ENCODE measurements around the gene GLT6D1. TPM values are rescaled to one million over a fixed set of nuclear protein-coding genes. Genes with fewer than 3 reads are reported as not detected.

Gene GLT6D1
- total RNA-seq, 1 donor from 2014 or later = not detected

- H3K4me3 ChIP-seq (ENCODE audit: low read depth, low read length) = no peak overlapping the region
- DNase-seq (ENCODE audit: low read depth) = no peak
- TF ChIP-seq, protein P1, sequence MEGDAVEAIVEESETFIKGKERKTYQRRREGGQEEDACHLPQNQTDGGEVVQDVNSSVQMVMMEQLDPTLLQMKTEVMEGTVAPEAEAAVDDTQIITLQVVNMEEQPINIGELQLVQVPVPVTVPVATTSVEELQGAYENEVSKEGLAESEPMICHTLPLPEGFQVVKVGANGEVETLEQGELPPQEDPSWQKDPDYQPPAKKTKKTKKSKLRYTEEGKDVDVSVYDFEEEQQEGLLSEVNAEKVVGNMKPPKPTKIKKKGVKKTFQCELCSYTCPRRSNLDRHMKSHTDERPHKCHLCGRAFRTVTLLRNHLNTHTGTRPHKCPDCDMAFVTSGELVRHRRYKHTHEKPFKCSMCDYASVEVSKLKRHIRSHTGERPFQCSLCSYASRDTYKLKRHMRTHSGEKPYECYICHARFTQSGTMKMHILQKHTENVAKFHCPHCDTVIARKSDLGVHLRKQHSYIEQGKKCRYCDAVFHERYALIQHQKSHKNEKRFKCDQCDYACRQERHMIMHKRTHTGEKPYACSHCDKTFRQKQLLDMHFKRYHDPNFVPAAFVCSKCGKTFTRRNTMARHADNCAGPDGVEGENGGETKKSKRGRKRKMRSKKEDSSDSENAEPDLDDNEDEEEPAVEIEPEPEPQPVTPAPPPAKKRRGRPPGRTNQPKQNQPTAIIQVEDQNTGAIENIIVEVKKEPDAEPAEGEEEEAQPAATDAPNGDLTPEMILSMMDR (IDR thresholded peaks at IDR 0.05; ENCODE audit: insufficient read depth, low read length, poor library complexity, severe bottlenecking) = no peak
- H3K27me3 ChIP-seq (ENCODE audit: control insufficient read depth, insufficient read depth, low read length) = peaks cover 2% of the 10 kb centered on the region
- H3K36me3 ChIP-seq (ENCODE audit: control insufficient read depth, insufficient read depth, low read length) = no peaks in the 10 kb centered on the region
Measured at GRCh38 chr9:135667463-135668001, 28.2 kb upstream of the GLT6D1 start.

- H3K36me3 ChIP-seq (ENCODE audit: control insufficient read depth, insufficient read depth, low read length) = no peaks in the 10 kb centered on the region
- no peak for DNase-seq (ENCODE audit: low read depth)
- peaks cover 2% of the 10 kb centered on the region for H3K27me3 ChIP-seq (ENCODE audit: control insufficient read depth, insufficient read depth, low read length)
- TF ChIP-seq, protein P1 (IDR thresholded peaks at IDR 0.05; ENCODE audit: insufficient read depth, low read length, poor library complexity, severe bottlenecking) = no peak
- H3K4me3 ChIP-seq (ENCODE audit: low read depth, low read length) = no peak overlapping the region
Measured at GRCh38 chr9:135666534-135667462, 27.5 kb upstream of the GLT6D1 start.

DNA sequence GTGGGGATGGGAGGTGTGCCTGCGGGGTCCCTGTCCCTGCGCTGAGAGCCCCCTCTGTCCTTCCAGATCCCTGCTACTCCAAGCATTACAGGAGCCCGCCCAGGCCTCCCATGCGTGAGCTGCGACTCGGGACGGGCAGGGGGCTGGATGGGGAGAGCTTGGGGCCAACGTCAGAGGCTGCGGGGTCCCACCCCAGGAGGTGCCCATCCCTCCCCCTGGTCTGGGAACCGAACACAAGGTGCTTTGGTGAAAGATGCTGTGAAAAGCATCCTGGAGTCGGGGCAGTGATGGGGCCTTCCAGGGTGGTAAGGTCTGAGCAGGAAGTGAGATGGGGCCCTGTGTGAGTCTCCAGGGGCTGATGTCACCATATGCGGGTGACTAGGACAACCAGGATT is 26.5 kb upstream of the GLT6D1 start:
- H3K27me3 ChIP-seq (ENCODE audit: control insufficient read depth, insufficient read depth, low read length) = peaks cover 2% of the 10 kb centered on the region
- no peak overlapping the region for H3K4me3 ChIP-seq (ENCODE audit: low read depth, low read length)
- DNase-seq (ENCODE audit: low read depth) = no peak
- TF ChIP-seq, protein P1 (IDR thresholded peaks at IDR 0.05; ENCODE audit: insufficient read depth, low read length, poor library complexity, severe bottlenecking) = no peak
- no peaks in the 10 kb centered on the region for H3K36me3 ChIP-seq (ENCODE audit: control insufficient read depth, insufficient read depth, low read length)

DNA sequence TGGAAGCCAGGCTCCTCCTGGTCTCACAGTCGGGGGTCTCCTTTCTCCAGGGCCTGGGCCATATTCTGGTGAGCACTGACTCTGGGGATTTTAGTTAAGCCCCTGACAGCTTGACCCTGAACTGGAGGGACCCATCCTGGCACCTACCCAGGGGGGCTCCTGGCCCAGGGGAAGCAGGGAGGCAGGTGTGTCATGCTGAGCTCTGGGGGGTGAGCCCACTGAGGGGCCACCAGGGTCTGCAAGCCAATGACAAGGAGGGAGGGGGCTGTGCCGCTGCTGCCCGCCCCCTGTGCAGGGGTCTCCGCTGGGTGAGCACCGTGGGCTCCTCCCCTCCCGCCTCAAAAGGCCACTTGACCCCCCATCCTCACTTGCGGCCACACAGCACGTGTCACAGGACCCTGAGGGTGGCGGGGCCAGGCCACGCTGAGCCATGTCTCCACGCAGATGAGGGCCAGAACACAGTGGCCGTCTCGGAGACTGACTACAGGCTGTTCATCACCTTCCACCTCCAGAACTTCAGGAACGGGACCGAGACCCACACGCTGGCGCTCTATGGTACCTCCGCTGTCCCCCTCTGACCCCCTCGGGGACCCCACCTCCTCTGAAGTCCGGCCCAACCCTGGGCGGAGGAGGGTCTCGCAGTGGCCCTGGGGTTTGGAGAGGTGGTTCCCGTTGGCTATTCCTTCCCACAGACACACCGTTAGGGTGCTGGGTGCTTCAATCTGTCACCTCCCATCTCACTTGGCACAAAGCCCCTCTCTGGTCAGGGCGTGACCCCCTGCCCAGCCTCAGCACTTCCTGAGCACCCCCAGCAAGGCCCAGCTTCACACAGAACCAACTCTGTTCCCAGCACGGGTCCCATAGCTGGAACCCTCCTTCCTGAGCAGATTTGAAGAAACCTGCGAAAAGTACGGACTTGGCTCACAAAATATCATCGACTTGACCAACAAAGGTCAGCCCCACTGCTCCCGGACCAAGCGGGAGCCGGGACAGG is 25.8 kb upstream of the GLT6D1 start:
- Histone ChIP-seq H3K36me3 (ENCODE audit: control insufficient read depth, insufficient read depth, low read length) (no peaks in the 10 kb centered on the region), H3K27me3 (ENCODE audit: control insufficient read depth, insufficient read depth, low read length) (peaks cover 2% of the 10 kb centered on the region), H3K4me3 (ENCODE audit: low read depth, low read length) (no peak overlapping the region)
- TF ChIP-seq, protein P1 (IDR thresholded peaks at IDR 0.05; ENCODE audit: insufficient read depth, low read length, poor library complexity, severe bottlenecking) = no peak
- no peak for DNase-seq (ENCODE audit: low read depth)

GRCh38 chr9:135664266-135664665 is 24.9 kb upstream of the GLT6D1 start:
- TF ChIP-seq, protein P1 (IDR thresholded peaks at IDR 0.05; ENCODE audit: insufficient read depth, low read length, poor library complexity, severe bottlenecking) = no peak
- no peaks in the 10 kb centered on the region for H3K36me3 ChIP-seq (ENCODE audit: control insufficient read depth, insufficient read depth, low read length)
- peaks cover 2% of the 10 kb centered on the region for H3K27me3 ChIP-seq (ENCODE audit: control insufficient read depth, insufficient read depth, low read length)
- H3K4me3 ChIP-seq (ENCODE audit: low read depth, low read length) = no peak overlapping the region
- DNase-seq (ENCODE audit: low read depth) = no peak

Measured in kidney epithelial cell (primary cell).